Breast epithelium (tissue), 4 donors: ENCODE data around the gene ITGB6. TPM values are rescaled to one million over a fixed set of nuclear protein-coding genes. Genes with fewer than 3 reads are reported as not detected.

Experiments
- DNase-seq, 2 donors: peaks; one replicate each; pipeline ENCODE4 v3.0.0-alpha.2; 2019; ENCODE audit warnings: low spot score in 2 of 2
- H3K27ac ChIP-seq, 2 donors: fragments of 200-600 bp; sonication (generic) in 1 of 2; one replicate each; pipeline ENCODE4 v1.5.1; 2016 to 2019; ENCODE audit warnings: mild to moderate bottlenecking in 1 of 2
- H3K27me3 ChIP-seq, 2 donors: fragments of 200-600 bp; sonication (generic) in 1 of 2; one replicate each; pipeline versions ENCODE4 v1.5.1 to v1.6.0; 2017 to 2019; ENCODE audit warnings: control low read depth in 1 of 2, mild to moderate bottlenecking in 1 of 2
- H3K36me3 ChIP-seq: fragments of 200-600 bp; one replicate; pipeline ENCODE4 v1.5.1; 2019
- H3K4me1 ChIP-seq, 2 donors: fragments of 200-600 bp; sonication (generic); one replicate each; pipeline ENCODE4 v1.5.1; 2016 to 2019; ENCODE audit warnings: control low read depth in 1 of 2
- H3K4me3 ChIP-seq, 3 donors: fragments of 200-600 bp; sonication (generic); 1 replicate in 2 of 3; 2 replicates in 1 of 3; pipeline ENCODE4 v1.5.1; 2016 to 2019; ENCODE audit warnings: mild to moderate bottlenecking in 3 of 3, moderate library complexity in 2 of 3
- H3K9me3 ChIP-seq, 2 donors: fragments of 200-600 bp; sonication (generic) in 1 of 2; one replicate each; pipeline ENCODE4 v1.5.1; 2016 to 2019; ENCODE audit warnings: control low read depth in 1 of 2
- POLR2A ChIP-seq: fragments of 450-650 bp; IDR thresholded peaks from one replicate; pipeline ENCODE4 v1.6.1; 2016; ENCODE audit warnings: antibody characterized with exemption, mild to moderate bottlenecking, moderate library complexity
- POLR2AphosphoS5 ChIP-seq, 3 donors: sonication (generic); formaldehyde crosslinking; IDR thresholded peaks; one replicate each; pipeline ENCODE4 v1.6.1; 2017; ENCODE audit warnings: antibody characterized with exemption in 3 of 3
- intact Hi-C: fragments of 100-400 bp; cut with DNase I; formaldehyde crosslinking; loops from one replicate; pipeline ENCODE4 v1.15.1; 2023; ENCODE audit warnings: low total_unique reads
- total RNA-seq, 3 donors: library from RNA; depleted of rRNA; stranded (reverse); fragments of >200 nt; gene quantifications; one replicate each; pipeline ENCODE4 v1.1.0, GENCODE V29; 2016
- TF ChIP-seq, protein P1 (sequence below), 3 donors: fragments of 450-650 bp; IDR thresholded peaks; one replicate each; pipeline ENCODE4 v1.5.1; 2016 to 2017; ENCODE audit warnings: antibody characterized with exemption in 3 of 3, mild to moderate bottlenecking in 3 of 3, moderate library complexity in 3 of 3

The ITGB6 gene
- total RNA-seq, 3 donors from 2014 or later: 0.16 to 46.1 (median 16.7) TPM

- no peak overlapping the region for H3K4me3 ChIP-seq
- no peaks in the 10 kb centered on the region for H3K36me3 ChIP-seq
- intact Hi-C loops: no loop called here
- TF ChIP-seq POLR2AphosphoS5 (IDR thresholded peaks at IDR 0.05) (no peak), POLR2A (no peak)
- TF ChIP-seq, protein P1, sequence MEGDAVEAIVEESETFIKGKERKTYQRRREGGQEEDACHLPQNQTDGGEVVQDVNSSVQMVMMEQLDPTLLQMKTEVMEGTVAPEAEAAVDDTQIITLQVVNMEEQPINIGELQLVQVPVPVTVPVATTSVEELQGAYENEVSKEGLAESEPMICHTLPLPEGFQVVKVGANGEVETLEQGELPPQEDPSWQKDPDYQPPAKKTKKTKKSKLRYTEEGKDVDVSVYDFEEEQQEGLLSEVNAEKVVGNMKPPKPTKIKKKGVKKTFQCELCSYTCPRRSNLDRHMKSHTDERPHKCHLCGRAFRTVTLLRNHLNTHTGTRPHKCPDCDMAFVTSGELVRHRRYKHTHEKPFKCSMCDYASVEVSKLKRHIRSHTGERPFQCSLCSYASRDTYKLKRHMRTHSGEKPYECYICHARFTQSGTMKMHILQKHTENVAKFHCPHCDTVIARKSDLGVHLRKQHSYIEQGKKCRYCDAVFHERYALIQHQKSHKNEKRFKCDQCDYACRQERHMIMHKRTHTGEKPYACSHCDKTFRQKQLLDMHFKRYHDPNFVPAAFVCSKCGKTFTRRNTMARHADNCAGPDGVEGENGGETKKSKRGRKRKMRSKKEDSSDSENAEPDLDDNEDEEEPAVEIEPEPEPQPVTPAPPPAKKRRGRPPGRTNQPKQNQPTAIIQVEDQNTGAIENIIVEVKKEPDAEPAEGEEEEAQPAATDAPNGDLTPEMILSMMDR (IDR thresholded peaks at IDR 0.05): no peak
- no peaks in the 10 kb centered on the region for H3K27me3 ChIP-seq
- peak overlapping the region; percentile 53 to 77 for H3K27ac ChIP-seq
- H3K4me1 ChIP-seq: no peaks in the 10 kb centered on the region
- no peak for DNase-seq
- no peaks in the 10 kb centered on the region for H3K9me3 ChIP-seq
These were observed 43.0 kb upstream of the ITGB6 start for GRCh38 chr2:160242893-160243564.

DNA sequence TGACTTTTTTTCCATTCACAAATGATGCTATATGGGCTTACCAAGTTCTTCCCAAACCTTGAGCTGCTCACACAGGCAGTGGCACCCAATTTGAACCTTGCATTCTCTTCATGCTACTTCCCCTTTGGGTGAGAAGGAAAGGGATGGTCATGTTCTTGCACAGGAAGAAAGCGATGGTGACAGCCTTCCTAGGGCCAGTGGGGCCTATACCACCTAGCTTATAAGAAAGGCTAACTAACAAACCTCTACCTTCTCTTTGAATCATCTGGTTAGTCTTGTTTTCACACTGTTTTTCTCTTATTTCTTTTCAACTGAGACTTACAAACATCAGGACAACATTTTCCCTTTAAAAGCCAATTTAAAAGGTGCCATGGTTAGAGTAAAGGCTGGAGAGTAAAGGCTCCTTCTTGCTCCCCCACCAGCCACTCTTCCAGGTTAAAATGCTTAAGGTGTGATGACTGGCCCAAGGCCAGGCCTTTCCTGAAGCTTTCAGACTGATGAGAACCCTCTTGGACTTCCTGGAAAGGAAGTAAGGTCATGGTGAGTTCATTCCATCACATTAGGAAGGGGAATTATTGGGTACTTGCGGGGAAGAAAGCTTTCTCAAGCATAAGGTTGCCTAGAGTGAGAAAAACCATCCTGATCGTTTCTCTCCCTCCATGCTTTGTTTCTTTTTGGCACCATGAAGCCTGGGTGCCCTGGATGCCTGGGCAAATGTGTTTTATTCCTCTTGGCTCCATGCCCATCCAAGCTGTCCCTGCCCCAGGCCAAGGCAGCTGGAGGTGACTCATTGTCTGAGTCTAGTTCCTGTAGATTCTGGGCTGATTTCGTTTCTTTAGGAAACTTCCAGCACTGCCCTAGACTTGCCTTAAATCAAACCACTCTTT is 41.4 kb upstream of the ITGB6 start:
- H3K4me1 ChIP-seq: no peaks in the 10 kb centered on the region
- H3K9me3 ChIP-seq: no peaks in the 10 kb centered on the region
- H3K27me3 ChIP-seq: no peaks in the 10 kb centered on the region
- no peak overlapping the region for H3K4me3 ChIP-seq
- peak; percentile 76 to 80 for DNase-seq
- intact Hi-C loops: no loop called here
- TF ChIP-seq, protein P1 (IDR thresholded peaks at IDR 0.05): no peak
- no peak for TF ChIP-seq POLR2A
- TF ChIP-seq POLR2AphosphoS5 (IDR thresholded peaks at IDR 0.05): peak; percentile 62 to 73 (median 65)
- no peaks in the 10 kb centered on the region for H3K36me3 ChIP-seq
- peak overlapping the region; percentile 55 to 77 for H3K27ac ChIP-seq

GRCh38 chr2:160239436-160239835 is 39.4 kb upstream of the ITGB6 start:
- Histone ChIP-seq H3K27me3 (no peaks in the 10 kb centered on the region), H3K4me1 (no peaks in the 10 kb centered on the region), H3K36me3 (no peaks in the 10 kb centered on the region), H3K4me3 (no peak overlapping the region), H3K27ac (peak overlapping the region; percentile 61 to 63), H3K9me3 (no peaks in the 10 kb centered on the region)
- TF ChIP-seq, protein P1 (IDR thresholded peaks at IDR 0.05): no peak
- TF ChIP-seq POLR2AphosphoS5 (IDR thresholded peaks at IDR 0.05) (no peak), POLR2A (no peak)
- intact Hi-C loops: no loop called here
- DNase-seq: no peak

DNA sequence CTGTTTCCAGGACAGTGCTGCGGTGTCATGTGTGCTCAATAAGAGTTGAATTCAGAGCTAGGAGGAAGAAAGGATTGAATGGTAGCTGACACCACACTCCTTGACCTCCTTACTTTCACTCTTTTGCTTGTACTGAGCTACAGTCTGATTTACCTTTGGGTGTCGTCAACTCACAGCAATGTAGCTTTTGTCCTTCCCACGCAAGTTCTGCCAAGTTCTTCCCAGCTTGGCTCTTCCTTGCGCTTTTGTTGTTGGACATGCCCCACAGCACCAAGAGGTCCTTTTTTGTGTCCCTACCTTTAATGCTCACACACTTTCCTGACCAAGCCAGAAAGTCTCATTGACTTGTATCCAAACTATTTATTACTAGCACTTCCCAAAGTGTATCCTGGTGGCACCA is 38.3 kb upstream of the ITGB6 start:
- H3K4me1 ChIP-seq: no peaks in the 10 kb centered on the region
- no peak overlapping the region for H3K4me3 ChIP-seq
- H3K36me3 ChIP-seq: no peaks in the 10 kb centered on the region
- DNase-seq: peak in 1 of 2 donors; percentile 71
- H3K9me3 ChIP-seq: no peaks in the 10 kb centered on the region
- peak in 1 of 3 donors; percentile 39 for TF ChIP-seq POLR2AphosphoS5 (IDR thresholded peaks at IDR 0.05)
- no peak for TF ChIP-seq POLR2A
- no peaks in the 10 kb centered on the region for H3K27me3 ChIP-seq
- peak overlapping the region; percentile 61 to 82 for H3K27ac ChIP-seq
- intact Hi-C loops: no loop called here

GRCh38 chr2:160232905-160233475 is 32.9 kb upstream of the ITGB6 start:
- H3K27me3 ChIP-seq: no peaks in the 10 kb centered on the region
- peaks cover 0 to 6% of the 10 kb centered on the region in 2 donors for H3K4me1 ChIP-seq
- H3K27ac ChIP-seq: no peak overlapping the region
- no peak for DNase-seq
- intact Hi-C loops: no loop called here
- no peak overlapping the region for H3K4me3 ChIP-seq
- no peaks in the 10 kb centered on the region for H3K36me3 ChIP-seq
- TF ChIP-seq POLR2AphosphoS5 (IDR thresholded peaks at IDR 0.05) (no peak), POLR2A (no peak)
- TF ChIP-seq, protein P1 (IDR thresholded peaks at IDR 0.05): no peak
- H3K9me3 ChIP-seq: no peaks in the 10 kb centered on the region
